Body of pancreas (tissue), 4 donors: Measurements from ENCODE around the gene GPN2.

Experiments
- CTCF ChIP-seq, 7 experiments: fragments of 450-650 bp in 4 of 7; fragments of 200-600 bp in 3 of 7; sonication (generic) in 3 of 7; IDR thresholded peaks; one replicate each; pipeline ENCODE4 v1.5.1; 2016 to 2019; ENCODE audit warnings: antibody characterized with exemption in 7 of 7
- POLR2A ChIP-seq, 3 donors: fragments of 450-650 bp; IDR thresholded peaks; one replicate each; pipeline ENCODE4 v1.6.1; 2016; ENCODE audit warnings: antibody characterized with exemption in 3 of 3, mild to moderate bottlenecking in 2 of 3

DNA sequence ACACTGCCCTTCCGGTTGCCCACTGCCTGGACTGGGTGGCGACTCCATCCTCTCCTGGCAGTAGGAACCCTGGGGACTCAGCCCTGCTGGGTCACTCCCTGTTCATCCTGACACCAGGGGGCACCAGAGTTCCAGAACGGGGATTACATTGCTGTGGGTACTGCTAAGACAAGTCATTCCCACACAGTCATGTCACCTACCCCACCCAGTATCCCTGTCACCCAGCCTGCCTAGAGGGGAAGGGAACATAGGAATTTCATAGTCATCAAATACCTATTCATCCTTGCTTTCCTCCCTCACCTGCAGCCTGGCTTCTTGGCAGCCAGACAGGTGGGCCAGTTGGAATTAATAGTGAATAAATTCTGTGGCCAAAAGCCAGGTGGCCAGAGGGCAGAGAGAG, 36.9 kb downstream of the GPN2 start:
- TF ChIP-seq CTCF (IDR thresholded peaks at IDR 0.05) = peak; percentile 74 to 87 (median 82)
- no peak for TF ChIP-seq POLR2A (IDR thresholded peaks at IDR 0.05)
